ENCODE results near the gene NUP205.
A peak's percentile ranks its signal among the peaks of the same experiment; 100 is the strongest.
"Not testable (repeated sequence)": the region's sequence is repeated elsewhere in the genome, so short reads cannot be mapped to it uniquely, and the experiment has no call there.

Gene NUP205

DNA sequence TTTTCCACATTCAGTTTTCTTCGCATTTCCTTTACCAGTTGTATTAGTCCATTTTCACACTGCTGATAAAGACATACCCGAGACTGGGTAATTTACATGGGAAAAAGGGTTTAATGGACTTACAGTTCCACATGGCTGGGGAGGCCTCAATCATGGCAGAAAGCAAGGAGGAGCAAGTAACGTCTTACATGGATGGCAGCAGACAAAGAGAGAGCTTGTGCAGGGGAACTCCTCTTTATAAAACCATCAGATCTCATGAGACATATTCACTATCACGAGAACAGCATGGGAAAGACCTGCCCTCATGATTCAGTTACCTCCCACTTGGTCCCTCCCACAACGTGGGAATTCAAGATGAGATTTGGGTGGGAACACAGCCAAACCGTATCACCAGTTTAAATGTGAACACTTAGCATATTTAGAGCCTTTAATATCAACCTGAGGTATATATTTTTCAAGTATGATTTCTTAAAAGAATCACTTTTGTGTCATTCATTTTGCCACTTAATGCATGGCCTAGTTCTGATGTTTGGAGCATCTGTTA lies 111.2 kb downstream of the NUP205 start:
- not testable (repeated sequence) for DNase-seq

DNA sequence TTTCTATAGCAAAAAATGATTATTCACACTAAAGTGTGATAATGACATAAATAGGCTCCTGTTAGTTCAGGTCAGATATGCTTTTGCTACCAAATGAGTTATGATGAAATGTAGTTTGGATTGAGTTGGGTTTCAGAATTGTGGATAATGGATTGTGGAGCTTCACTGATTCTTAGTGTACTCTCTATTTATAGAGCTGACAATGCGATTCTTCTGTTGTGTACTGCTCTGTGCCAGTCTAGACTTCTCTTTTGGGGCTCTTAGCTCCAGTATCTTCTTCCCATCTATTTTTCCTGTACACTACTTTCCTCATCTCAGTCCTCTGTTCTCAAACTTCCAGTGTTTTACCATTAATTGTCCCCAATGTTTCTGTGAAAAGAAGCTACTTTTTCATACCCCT lies 112.1 kb downstream of the NUP205 start:
- no peak for DNase-seq

DNA sequence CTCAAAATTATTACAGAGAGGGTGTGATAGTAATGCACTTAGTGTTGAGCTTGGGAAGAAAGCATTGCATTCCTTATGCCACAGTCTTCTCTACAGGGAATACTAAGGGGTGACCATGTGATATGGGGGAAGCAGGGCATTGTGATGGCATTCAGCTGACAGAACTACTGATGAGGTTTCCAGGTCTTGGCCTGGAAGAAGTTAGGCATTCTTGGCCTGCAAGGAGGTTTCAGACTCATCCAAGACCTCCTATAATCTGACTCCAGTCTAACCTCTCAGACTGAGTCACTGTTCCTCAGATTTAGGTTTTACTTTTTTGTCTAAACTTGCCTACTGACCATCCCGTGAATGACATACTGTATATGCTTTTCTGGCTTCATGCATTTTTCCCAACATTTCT lies 112.5 kb downstream of the NUP205 start:
- peak; percentile 69 for DNase-seq

DNA sequence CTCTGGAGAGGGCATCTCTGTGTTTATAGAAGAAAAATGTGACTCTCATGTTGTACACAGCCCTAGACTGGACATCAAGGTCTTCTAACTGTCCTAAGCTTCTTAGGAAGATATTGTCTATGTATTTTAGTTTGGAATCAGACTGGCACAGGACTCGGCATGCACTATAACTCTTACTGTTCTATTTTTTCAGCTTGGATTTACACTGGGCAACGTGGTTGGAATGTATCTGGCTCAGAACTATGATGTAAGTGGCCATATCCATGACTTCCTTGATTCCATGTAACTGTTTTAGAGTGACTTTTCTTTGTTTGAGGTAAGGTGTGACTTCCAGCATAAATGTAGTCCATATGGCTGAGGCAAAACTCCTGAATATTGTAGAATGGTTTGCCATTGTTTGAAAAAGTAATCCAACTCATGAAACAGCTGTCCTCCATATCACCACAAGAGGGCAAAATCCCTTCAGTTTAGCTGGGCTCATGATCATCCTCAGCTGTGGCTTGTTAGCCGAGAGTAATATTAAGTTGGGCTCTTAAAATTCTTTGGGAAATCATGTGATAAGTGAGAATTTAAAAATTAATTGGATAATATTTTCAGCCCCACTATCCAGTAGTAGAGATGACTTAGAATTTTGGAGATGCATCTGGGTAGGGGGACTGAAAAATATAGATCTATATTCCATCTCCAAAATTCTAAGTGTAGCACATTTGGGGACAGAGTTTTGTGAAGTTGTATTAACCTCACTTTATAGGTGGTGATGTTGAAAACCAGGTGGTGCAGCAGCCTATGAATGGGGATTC lies 115.0 kb downstream of the NUP205 start:
- peak; percentile 45 for DNase-seq

DNA sequence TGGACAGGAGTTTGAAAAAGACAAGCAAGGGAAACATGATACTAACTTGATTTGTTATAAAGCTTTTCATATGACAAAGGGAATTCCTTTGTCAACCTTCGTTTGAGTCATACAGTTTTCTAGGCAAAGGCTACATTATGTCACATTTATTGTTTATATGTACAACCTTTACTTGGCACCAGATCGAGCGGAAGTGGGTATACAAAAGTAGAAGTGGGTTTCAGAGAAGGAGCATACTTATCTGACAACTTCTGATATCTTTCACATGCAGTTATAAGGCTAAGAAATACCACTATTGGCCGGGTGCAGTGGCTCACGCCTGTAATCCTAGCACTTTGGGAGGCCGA lies 115.6 kb downstream of the NUP205 start:
- no peak for DNase-seq

DNA sequence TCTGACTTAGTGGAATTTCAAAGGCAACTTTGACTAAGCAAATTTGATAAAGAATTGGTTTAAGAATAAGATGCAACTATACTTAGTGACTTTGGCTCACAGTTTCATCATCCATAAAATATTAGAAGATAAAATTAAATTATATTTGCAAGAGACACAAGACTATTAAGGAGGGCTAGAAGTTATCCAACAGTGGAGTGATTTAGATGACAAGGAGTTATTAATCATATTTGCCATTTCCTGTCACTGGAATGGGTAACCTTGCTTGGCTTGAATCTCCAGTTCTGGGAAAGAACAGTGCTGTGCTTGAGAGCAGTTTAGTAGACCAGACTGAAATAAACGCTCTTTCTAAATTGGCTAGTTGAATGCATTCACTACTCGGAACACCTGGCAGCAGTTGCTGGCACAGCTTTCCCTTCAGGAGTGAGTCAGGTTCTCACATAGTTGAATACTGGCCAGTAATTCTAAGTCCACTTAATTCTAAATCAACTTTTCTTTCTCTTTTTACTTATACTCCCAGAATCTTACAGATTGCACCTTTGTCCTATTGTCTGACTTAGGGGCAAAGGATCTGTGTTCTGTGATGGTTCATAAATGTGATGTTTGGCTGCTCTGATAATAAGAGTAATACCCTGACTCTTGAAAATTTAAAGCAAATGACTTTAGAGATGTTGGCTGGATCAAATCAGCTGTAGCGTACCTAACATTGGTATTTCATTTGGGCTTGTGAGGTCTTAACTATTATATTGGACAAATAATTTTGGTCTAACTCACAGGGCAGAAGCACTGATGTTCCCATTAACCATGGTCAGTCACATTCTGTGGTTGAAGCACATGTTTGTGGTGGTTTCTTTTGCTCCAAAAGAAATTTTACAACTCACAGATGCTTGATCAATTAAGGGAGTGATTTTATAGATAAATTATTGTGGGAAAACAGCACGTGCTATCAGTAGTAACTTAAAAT lies 121.2 kb downstream of the NUP205 start:
- DNase-seq: peak; percentile 70

DNA sequence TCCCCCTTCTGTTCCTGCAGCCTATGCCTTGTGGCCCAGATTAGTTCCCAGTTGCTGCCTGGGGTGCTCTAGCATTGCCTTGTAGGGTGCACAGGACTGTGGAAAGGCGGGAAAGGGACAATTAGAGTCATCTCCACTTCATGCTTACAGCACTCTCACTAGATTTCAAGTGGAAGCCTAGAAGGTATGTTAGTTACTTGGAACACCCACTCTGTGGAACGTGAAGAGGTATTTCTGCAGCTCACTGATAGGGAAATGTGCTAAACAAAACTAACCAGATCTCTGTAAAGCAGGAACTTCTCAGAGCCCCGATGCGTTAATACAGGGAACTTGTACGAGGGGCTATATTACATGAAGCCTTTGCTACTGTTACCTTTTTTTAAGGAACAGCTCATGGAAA lies 124.0 kb downstream of the NUP205 start:
- no peak for DNase-seq

DNA sequence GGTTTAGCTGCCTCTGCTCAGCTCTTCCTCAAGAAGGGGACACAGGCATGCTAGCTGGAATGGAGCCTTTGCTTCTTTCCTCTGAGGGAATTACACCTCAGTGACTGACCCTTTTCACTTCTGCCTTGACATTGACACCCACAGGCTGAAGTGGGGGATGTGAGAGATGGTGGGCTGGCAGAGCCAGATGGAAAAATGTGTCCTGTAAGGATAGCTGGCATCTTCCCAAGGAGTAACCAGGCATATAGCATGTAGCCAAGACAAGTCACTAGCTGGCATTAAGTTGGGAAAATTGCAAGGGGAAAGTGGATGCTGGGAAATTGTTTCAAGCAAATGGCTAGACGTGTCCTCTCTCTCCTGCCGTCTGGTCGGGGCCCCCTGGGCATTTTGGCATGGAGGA lies 124.5 kb downstream of the NUP205 start:
- DNase-seq: no peak

DNA sequence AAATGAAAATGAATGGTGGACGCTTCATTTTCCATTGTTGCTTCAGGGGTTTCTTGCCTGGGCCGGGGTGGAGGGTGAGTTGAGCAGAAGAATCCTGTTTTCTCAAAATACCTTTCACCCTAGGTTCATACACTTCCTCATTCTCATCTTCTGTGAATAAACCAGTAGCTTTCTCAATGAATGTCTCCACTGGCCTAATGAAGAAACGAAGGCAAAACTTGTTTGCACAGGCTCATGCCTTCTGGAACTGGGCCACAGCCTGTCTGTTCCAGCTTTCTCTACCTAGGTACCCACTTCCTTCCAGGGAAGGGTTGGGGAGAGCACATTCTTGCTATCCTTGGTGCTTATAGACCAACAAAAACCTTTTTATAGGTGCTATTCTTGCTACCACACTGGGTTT lies 125.9 kb downstream of the NUP205 start:
- DNase-seq: no peak

DNA sequence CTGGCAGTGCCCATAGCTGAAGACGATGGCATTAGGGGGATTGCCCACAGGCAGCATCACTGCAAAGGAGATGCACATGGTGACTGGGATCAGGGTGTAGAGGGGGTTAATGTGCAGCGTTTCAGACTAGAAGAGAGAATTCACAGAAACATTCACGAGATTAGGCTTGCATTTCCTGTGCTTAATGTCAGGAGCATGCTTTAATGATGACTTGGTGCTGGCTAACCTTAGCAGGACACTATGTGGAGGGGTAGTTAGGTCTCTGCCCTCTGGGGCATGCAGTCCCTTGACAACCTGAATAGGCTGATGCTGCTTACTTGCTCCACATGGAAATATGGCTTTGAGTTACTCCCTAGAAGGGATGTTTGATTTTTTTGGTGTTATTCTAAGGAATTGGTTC lies 126.4 kb downstream of the NUP205 start:
- DNase-seq: peak; percentile 74

DNA sequence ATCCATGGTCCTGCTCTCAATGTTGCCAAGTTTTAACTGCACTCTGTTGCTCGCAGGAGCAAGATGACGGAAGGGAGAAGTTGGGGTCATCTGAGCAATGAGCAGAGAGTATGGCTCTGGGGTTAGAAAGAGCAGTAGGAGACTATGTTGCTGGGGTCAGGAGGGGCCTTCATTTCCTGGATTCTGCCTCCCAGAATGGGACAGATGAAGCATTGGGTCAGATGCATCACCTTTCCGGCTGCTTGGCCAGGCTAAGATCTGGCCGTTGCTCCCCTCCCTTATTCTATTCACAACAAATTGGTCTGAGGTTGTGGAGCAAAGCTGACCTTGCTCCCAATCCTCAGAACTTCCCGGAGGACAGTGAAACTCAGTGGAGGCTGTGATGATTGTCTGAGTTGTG lies 127.0 kb downstream of the NUP205 start:
- DNase-seq: no peak

DNA sequence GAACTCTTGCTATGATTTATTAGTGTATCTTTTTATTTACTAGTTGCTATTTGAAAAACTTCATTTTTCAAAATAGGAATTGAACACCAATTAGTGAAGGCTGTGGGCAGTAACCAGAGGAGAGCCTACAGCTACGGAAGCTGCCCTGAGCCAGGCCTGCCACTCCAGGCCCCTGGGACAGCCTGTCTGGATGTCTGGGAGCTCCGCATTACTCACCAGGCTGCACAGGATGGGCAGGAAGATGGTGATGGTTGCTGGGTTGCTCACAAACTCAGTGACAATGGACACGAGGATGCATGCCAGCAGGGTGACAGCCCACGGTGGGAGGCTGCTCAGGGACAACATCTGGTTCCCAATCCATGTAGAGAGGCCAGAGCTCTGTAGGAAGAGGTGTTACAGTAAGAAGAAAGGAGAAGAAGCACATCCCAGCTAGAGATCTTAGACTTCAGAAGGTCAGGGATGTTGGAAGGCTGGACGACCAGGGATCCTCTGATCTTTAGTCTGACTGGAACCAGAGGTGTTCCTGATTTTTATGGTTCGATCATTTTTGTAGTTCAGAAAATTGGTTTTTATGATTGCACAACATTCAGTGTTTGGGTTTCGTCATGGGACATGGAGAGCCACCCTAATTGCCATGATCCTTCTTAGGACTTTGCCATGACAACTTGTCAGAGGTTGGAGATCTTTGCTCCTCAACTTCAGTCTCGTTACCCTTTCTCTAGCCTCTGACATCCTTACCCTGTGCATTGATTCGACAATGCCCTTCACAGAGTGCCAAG lies 127.8 kb downstream of the NUP205 start:
- no peak for DNase-seq

DNA sequence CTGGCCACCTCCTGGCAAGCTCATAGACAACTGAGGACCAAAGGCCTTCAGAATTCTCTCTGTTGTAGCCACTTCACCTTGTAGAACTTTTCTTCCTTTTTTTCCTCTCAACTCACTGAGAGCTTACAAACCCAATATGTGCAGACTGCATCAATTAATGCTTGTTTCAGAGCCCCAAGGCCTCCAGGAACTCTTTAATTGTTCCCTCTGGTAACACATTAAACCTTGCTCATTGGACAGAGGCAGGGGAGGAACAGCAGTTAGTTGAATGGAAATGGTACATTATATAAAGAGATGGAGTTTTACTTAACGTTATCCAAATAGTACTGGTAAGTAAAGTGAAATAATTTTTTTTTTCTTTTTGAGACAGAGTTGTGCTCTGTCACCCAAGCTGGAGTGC lies 129.7 kb downstream of the NUP205 start:
- no peak for DNase-seq

DNA sequence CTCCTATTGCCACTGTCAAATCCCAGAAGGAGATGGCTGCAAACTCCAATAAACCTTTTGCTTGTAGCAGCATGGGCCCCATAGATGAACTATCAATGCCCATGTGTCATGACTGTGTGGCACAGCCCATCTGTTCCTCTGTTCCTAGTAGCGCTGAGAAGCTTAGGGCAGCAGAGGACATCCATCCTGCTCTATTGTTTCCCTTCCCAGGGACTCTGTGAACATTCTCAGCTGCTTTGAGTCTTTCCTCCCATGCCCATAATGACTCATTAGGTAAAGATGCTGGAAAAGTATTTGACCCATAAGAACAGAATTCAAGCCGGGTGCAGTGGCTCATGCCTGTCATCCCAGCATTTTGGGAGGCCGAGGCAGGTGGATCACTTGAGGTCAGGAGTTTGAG lies 132.8 kb downstream of the NUP205 start:
- DNase-seq: peak; percentile 67

DNA sequence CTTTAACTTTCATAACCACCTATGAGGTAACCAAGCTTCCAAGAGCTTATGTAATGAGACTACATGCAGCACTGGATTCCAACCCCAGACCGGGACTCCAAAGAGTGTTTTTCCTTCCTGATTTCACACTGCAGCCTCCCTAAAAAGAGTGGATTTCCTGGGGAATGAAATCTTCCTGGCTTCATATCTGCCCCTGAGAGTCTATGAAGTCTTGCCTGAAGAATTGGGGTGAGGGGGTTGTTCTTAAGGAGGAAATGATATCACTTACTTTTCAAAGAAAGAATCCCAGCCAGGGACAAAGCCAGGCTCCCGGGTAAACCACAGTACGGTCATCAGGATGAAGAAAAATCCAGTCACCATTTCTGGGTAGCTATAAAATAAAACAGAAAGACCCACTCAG lies 134.3 kb downstream of the NUP205 start:
- peak; percentile 58 for DNase-seq

DNA sequence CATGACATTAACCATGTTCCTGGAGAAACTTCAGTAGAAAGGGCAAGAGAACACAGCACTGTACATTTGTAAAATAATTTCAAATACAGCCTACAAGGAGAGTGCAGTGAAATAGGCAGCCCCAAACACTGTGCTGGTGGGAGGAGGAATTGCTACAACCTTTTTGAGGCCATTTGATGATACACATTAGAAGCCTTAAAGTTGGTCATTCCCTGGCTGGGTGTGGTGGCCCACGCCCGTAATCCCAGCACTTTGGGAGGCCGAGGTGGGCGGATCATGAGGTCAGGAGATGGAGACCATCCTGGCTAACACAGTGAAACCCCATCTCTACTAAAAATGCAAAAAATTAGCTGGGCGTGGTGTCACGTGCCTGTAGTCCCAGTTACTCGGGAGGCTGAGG lies 134.9 kb downstream of the NUP205 start:
- DNase-seq: not testable (repeated sequence)

DNA sequence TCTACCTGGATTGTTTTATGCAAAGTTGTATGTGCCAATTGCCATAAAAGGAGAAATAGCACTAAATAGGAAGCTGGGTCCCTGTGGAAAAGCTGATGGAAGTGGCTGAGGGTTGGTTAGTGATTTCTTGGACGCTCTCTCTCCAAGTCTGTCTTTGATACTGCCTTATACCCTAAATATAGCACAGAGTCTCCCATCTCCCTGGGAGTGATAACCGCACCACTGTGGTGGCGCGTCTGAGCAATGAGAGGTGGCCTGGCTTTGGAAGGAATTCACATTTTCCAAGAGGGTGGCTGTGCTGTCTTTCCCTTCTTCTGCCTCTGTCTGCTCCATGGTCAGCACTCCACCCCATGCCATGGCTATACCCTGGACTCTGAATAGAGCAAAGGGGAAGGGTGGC lies 135.8 kb downstream of the NUP205 start:
- no peak for DNase-seq

DNA sequence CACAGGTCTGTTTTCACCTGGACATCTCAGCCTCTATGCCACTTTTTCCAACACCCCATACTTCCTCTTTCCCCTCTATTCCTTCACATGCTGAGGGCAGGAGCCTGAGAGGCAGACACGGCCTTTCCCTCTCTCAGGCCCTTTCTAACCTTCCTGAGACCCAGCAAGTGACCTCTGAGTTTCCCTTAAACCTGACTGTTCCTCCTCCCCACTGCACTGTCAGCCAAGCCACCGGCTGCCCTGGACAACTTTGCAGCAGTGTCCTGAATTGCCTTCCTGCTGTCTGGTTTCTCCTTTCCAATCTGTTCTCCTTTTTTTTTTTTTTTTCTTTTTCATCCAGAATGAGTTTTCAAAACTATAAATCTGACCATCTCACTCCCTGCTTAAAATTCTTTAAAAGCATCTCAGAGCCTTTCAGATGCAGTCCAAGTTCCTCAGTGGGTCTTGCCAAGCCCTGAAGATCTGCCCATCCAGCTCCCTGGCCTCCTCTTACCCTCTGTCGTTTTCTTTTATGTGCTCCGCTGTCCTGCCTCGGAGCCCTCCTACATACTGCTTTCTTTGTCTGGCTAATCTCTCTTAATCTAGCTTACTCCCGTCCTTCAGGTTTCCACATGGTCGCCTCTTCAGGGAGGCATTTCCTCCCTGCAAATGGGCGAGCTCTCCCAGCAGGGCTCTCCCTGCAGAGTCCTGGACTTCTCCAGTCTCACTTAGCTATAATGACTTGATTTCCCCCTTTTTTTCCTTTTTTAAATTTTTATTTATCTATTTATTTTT lies 139.7 kb downstream of the NUP205 start:
- no peak for DNase-seq

All from NCI-H226 (cell line).